SK-N-SH (cell line): ENCODE measurements around the gene TMEM255B. TPM values are rescaled to one million over a fixed set of nuclear protein-coding genes. Genes with fewer than 3 reads are reported as not detected.

Source experiments
- CTCF ChIA-PET: fragments of 300-600, 350-600 bp; formaldehyde crosslinking; extraction: SDS; loops from one replicate; lab custom pipeline; 2021; lab: Yijun Ruan, JAX
- POLR2A ChIA-PET: fragments of 350-600 bp; sonication (Branson Sonifier 250); formaldehyde crosslinking; extraction: SDS; loops from one replicate; lab custom pipeline; 2020; ENCODE audit warnings: antibody characterized with exemption, inconsistent platforms; lab: Yijun Ruan, JAX
- DNase-seq: peaks from one replicate; pipeline ENCODE4 v3.0.0; 2012
- H2AFZ ChIP-seq: fragments of 200-600 bp; sonication (generic); 2 replicates; pipeline ENCODE4 v1.8.1; 2016; ENCODE audit warnings: antibody characterized with exemption, mild to moderate bottlenecking, low read depth
- H3F3A ChIP-seq: fragments of 200-600 bp; sonication (generic); replicated peaks from 2 replicates; pipeline ENCODE3; 2016; ENCODE audit warnings: antibody characterized with exemption, mild to moderate bottlenecking; ENCODE audit not compliant: insufficient read depth
- H3K27ac ChIP-seq, 2 experiments: fragments of 200-500 bp in 1 of 2; fragments of 200-600 bp in 1 of 2; sonication (Bioruptor generic) in 1 of 2; sonication (generic), shearing (Covaris generic) in 1 of 2; 2 replicates each; pipeline versions ENCODE4 v1.5.1 to v1.6.1; 2014 to 2016; ENCODE audit warnings: low read depth in 2 of 2, inconsistent platforms in 1 of 2, low read length in 1 of 2, mild to moderate bottlenecking in 1 of 2, mixed read lengths in 1 of 2
- H3K27me3 ChIP-seq: fragments of 200-600 bp; sonication (generic), shearing (Covaris generic); 2 replicates; pipeline ENCODE4 v1.6.1; 2016; ENCODE audit warnings: mixed run types; ENCODE audit not compliant: insufficient read depth
- H3K36me3 ChIP-seq, 2 experiments: fragments of 200-500 bp in 1 of 2; fragments of 200-600 bp in 1 of 2; sonication (Bioruptor generic) in 1 of 2; sonication (generic) in 1 of 2; replicated peaks in 1 of 2; 2 replicates each; pipeline versions ENCODE3 to v1.5.1; 2014 to 2016; ENCODE audit warnings: low read length in 1 of 2, mild to moderate bottlenecking in 1 of 2; ENCODE audit not compliant: insufficient read depth in 2 of 2, control insufficient read depth in 1 of 2
- H3K4me1 ChIP-seq, 2 experiments: fragments of 200-500 bp in 1 of 2; fragments of 200-600 bp in 1 of 2; sonication (Bioruptor generic) in 1 of 2; sonication (generic), shearing (Covaris generic) in 1 of 2; 2 replicates each; pipeline versions ENCODE4 v1.5.1 to v1.6.1; 2014 to 2016; ENCODE audit warnings: low read depth in 1 of 2, low read length in 1 of 2, mixed run types in 1 of 2; ENCODE audit not compliant: insufficient read depth in 2 of 2, control insufficient read depth in 1 of 2
- H3K4me2 ChIP-seq: fragments of 200-600 bp; sonication (generic), shearing (Covaris generic); 2 replicates; pipeline ENCODE4 v1.6.1; 2017; ENCODE audit warnings: mixed run types
- H3K4me3 ChIP-seq, 2 experiments: fragments of 200-500 bp in 1 of 2; fragments of 200-600 bp in 1 of 2; sonication (Bioruptor generic) in 1 of 2; sonication (generic), shearing (Covaris generic) in 1 of 2; 2 replicates each; pipeline versions ENCODE4 v1.5.1 to v1.8.1; 2014 to 2016; ENCODE audit warnings: low read depth in 2 of 2, inconsistent platforms in 1 of 2, low read length in 1 of 2, mild to moderate bottlenecking in 1 of 2, mixed read lengths in 1 of 2, moderate library complexity in 1 of 2
- H3K79me2 ChIP-seq: fragments of 200-600 bp; sonication (generic); 2 replicates; pipeline ENCODE4 v1.8.1; 2017; ENCODE audit warnings: mild to moderate bottlenecking; ENCODE audit not compliant: insufficient read depth
- H3K9ac ChIP-seq: fragments of 200-600 bp; sonication (generic); 2 replicates; pipeline ENCODE4 v1.6.1; 2017; ENCODE audit warnings: mixed run types
- H3K9me2 ChIP-seq: fragments of 200-600 bp; sonication (generic); 2 replicates; pipeline ENCODE4 v1.6.1; 2017; ENCODE audit warnings: mixed run types
- H3K9me3 ChIP-seq: fragments of 200-600 bp; sonication (generic); 2 replicates; pipeline ENCODE4 v1.6.1; 2017; ENCODE audit warnings: mixed run types, mild to moderate bottlenecking, moderate library complexity
- H4K20me1 ChIP-seq: fragments of 200-600 bp; sonication (generic); 2 replicates; pipeline ENCODE4 v1.6.1; 2017; ENCODE audit warnings: mild to moderate bottlenecking, mixed run types; ENCODE audit not compliant: insufficient read depth
- ELF1 ChIP-seq: IDR thresholded peaks from 2 replicates; pipeline ENCODE4 v1.4.0; 2012
- EZH2phosphoT487 ChIP-seq: fragments of 200-600 bp; sonication (generic); IDR thresholded peaks from 2 replicates; pipeline ENCODE4 v1.6.1; 2017; ENCODE audit warnings: low read depth, mixed run types, mild to moderate bottlenecking, antibody characterized with exemption, moderate library complexity, borderline replicate concordance
- FOSL2 ChIP-seq: IDR thresholded peaks from 2 replicates; pipeline ENCODE4 v1.4.0; 2012; ENCODE audit warnings: low read depth, mild to moderate bottlenecking, moderate library complexity, borderline replicate concordance
- FOXJ3 ChIP-seq: sonication (generic); formaldehyde crosslinking; IDR thresholded peaks from 2 replicates; pipeline ENCODE4 v1.5.1; 2020; ENCODE audit warnings: mild to moderate bottlenecking, missing genetic modification reagents
- FOXM1 ChIP-seq: IDR thresholded peaks from 2 replicates; pipeline ENCODE4 v1.4.0; 2012; ENCODE audit warnings: low read depth, mild to moderate bottlenecking
- GABPA ChIP-seq: IDR thresholded peaks from 2 replicates; pipeline ENCODE4 v1.4.0; 2012; ENCODE audit warnings: low read depth, mild to moderate bottlenecking
- JUND ChIP-seq: IDR thresholded peaks from 2 replicates; pipeline ENCODE4 v1.4.0; 2012
- MXI1 ChIP-seq: IDR thresholded peaks from 2 replicates; pipeline ENCODE4 v1.6.1; 2012; ENCODE audit warnings: mild to moderate bottlenecking, low read depth, low read length, improper control_type of control experiment
- NFIC ChIP-seq: IDR thresholded peaks from 2 replicates; pipeline ENCODE4 v1.4.0; 2012; ENCODE audit warnings: borderline replicate concordance
- POLR2AphosphoS5 ChIP-seq: IDR thresholded peaks from 2 replicates; pipeline ENCODE4 v1.6.1; 2012; ENCODE audit warnings: low read depth, low read length
- RFX5 ChIP-seq: IDR thresholded peaks from 2 replicates; pipeline ENCODE4 v1.6.1; 2012; ENCODE audit warnings: mild to moderate bottlenecking, improper control_type of control experiment, low read length
- RXRA ChIP-seq: IDR thresholded peaks from 2 replicates; pipeline ENCODE4 v1.4.0; 2012; ENCODE audit warnings: low read depth, mild to moderate bottlenecking, borderline replicate concordance
- SIN3A ChIP-seq: IDR thresholded peaks from 2 replicates; pipeline ENCODE4 v1.6.1; 2012; ENCODE audit warnings: low read depth, mild to moderate bottlenecking, low read length, moderate library complexity, borderline replicate concordance
- SMC3 ChIP-seq: IDR thresholded peaks from 2 replicates; pipeline ENCODE4 v1.6.1; 2012; ENCODE audit warnings: low read depth, low read length, improper control_type of control experiment
- TAF1 ChIP-seq: IDR thresholded peaks from 2 replicates; pipeline ENCODE4 v1.6.1; 2012; ENCODE audit warnings: low read depth, mild to moderate bottlenecking, low read length, moderate library complexity, borderline replicate concordance
- WGBS: methylation state at CpG from one replicate; pipeline ENCODE4 v1.1.6; 2017; ENCODE audit warnings: low lambda C conversion rate; 5-methylcytosine and 5-hydroxymethylcytosine counted together
- polyA plus RNA-seq, 3 experiments: library from polyadenylated mRNA; depleted of rRNA; stranded (reverse); fragments of >200 nt; gene quantifications; 2 replicates each; pipeline ENCODE4 v1.2.3, GENCODE V29; 2012
- TF ChIP-seq, protein P1 (sequence below): fragments of 150-350 bp; IDR thresholded peaks from 2 replicates; pipeline ENCODE4 v1.6.1; 2017; ENCODE audit warnings: antibody characterized with exemption, low read length, low read depth, borderline replicate concordance

The TMEM255B gene
- polyA plus RNA-seq, 1 of the 3 experiments (the other 2 are of a cell fraction), result 14.8 TPM

DNA sequence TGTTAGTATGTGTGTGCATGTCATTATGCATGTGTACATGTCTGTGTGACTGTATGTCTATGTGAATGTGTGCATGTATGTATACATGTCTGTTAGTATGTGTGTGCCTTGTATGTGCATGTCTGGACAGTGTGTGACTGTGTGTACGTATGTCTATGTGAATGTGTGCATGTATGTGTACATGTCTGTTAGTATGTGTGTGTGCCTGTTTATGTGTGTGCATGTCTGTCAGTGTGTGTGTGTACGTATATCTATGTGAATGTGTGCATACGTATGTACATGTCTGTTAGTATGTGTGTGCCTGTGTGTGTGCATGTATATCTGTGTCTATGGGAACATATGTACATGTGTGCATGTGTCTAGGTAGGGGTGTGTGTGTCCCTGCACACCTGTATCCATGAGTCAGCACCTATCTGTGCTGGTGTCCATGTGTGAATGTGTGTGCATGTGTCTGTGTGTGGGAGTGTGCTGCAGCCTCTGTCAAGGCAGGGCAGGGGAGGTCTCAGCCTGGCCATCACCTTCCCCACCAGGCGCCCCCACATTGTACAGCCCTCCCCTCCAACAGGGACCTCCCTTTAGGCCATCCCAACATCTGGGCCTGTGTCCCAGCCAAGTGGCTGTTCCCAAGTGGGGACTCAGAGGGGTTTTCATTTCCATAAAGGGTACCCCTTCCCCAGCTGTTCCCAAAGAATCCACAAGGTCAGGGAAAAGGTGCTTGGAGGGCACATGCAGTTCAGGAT is 100.5 kb downstream of the TMEM255B start:
- peaks cover 98% of the 10 kb centered on the region for H3K79me2 ChIP-seq
- peaks cover 0 to 7% of the 10 kb centered on the region in 2 experiments for H3K36me3 ChIP-seq
- H3K27me3 ChIP-seq, result no peaks in the 10 kb centered on the region
- no peak overlapping the region for H3K27ac ChIP-seq
- POLR2A ChIA-PET, result no interaction called here
- no peak overlapping the region for H3K4me2 ChIP-seq
- H3F3A ChIP-seq, result peaks cover 38% of the 10 kb centered on the region
- H3K4me3 ChIP-seq, result no peak overlapping the region
- WGBS, result 98% methylated on average over 4 of the region's 4 CpGs
- H3K4me1 ChIP-seq, result peaks cover 7 to 39% of the 10 kb centered on the region in 2 experiments; a peak in 1 of 4 replicates
- TF ChIP-seq FOXM1 (no peak), EZH2phosphoT487 (no peak), NFIC (no peak), SIN3A (no peak), TAF1 (no peak), RXRA (no peak), FOXJ3 (no peak), JUND (no peak), FOSL2 (no peak), GABPA (no peak), POLR2AphosphoS5 (no peak), SMC3 (no peak), RFX5 (no peak), MXI1 (no peak), ELF1 (no peak)
- TF ChIP-seq, protein P1, sequence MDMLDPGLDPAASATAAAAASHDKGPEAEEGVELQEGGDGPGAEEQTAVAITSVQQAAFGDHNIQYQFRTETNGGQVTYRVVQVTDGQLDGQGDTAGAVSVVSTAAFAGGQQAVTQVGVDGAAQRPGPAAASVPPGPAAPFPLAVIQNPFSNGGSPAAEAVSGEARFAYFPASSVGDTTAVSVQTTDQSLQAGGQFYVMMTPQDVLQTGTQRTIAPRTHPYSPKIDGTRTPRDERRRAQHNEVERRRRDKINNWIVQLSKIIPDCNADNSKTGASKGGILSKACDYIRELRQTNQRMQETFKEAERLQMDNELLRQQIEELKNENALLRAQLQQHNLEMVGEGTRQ, result no peak
- TF ChIP-seq, all 33 proteins: peak for 0
- Histone ChIP-seq H3K9me2 (no peaks in the 10 kb centered on the region), H3K9ac (no peak overlapping the region), H4K20me1 (peaks cover 66% of the 10 kb centered on the region), H3K9me3 (no peaks in the 10 kb centered on the region), H2AFZ (no peak overlapping the region)
- CTCF ChIA-PET, result no interaction called here
- no peak for DNase-seq

DNA sequence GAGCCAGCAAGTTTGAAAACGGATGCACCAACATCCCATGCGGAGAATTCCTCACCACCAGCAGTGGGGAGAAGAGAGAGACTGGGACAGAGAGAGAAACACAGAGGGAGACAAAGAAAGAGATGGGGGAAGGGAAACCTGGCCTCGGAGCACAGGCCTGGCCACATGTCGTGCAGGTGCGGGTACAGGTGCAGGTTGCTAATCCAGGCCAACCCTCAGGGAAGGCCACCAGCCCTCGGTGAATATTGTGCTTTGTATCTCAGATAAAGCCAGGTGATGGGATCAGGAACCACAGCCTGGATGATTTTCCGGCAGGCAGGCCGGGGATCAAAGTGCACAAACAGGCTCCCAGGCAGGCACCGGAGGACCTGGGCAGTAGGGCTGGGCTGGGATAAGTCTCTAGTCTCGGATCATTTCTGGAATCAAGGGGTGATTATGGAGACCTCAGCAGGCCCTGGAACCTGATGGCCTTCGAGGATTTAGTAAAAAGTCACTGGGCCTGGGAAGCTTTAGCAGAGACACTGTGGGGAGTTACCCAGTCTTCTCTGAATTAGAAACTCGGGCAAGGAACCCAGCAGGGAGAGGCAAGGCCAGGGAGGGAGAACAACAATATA is 101.1 kb downstream of the TMEM255B start:
- Histone ChIP-seq H3K36me3 (peaks cover 0 to 7% of the 10 kb centered on the region in 2 experiments), H3K79me2 (peaks cover 98% of the 10 kb centered on the region), H3K4me1 (peaks cover 7 to 36% of the 10 kb centered on the region in 2 experiments; a peak in 1 of 4 replicates), H3K9me2 (no peaks in the 10 kb centered on the region), H4K20me1 (peaks cover 59% of the 10 kb centered on the region), H3K9ac (no peak overlapping the region), H3K27me3 (no peaks in the 10 kb centered on the region), H3K4me2 (peak overlapping the region; percentile 93; the same call in 1 of the 2 replicates), H3K27ac (peak overlapping the region in 1 of 2 experiments; percentile 1; a peak in 1 of 4 replicates), H3K4me3 (no peak overlapping the region), H2AFZ (no peak overlapping the region), H3K9me3 (no peaks in the 10 kb centered on the region), H3F3A (peaks cover 38% of the 10 kb centered on the region)
- ChIA-PET CTCF (no interaction called here), POLR2A (no interaction called here)
- DNase-seq, result no peak
- no peak for TF ChIP-seq MXI1
- WGBS, result 93% methylated on average over 10 of the region's 12 CpGs
